CD4-positive, alpha-beta T cell treated with Interleukin-4 for 4 hours (primary cell): ENCODE results near the gene CCDC127.
"Not testable (repeated sequence)": the region's sequence is repeated elsewhere in the genome, so short reads cannot be mapped to it uniquely, and the experiment has no call there.

Experiments
- DNase-seq: peaks from one replicate; pipeline ENCODE4 v3.0.0-alpha.2; 2020

CCDC127 gene

GRCh38 chr5:231661-232060, 13.7 kb upstream of the CCDC127 start:
- DNase-seq: no peak

GRCh38 chr5:230711-231110, 12.8 kb upstream of the CCDC127 start:
- DNase-seq: no peak

- no peak for DNase-seq
Observed at GRCh38 chr5:228886-229285, 10.9 kb upstream of the CCDC127 start.

GRCh38 chr5:227375-227774, 9.4 kb upstream of the CCDC127 start:
- not testable (repeated sequence) for DNase-seq

- no peak for DNase-seq
Observed at GRCh38 chr5:225334-225733, 7.4 kb upstream of the CCDC127 start.

- DNase-seq: no peak
Observed at GRCh38 chr5:223791-224190, 5.8 kb upstream of the CCDC127 start.

GRCh38 chr5:222951-223715, 5.2 kb upstream of the CCDC127 start:
- DNase-seq: not testable (repeated sequence)

- DNase-seq: peak; percentile 49
Observed at GRCh38 chr5:219991-220390, 2.0 kb upstream of the CCDC127 start.

GRCh38 chr5:219460-219863, 1.5 kb upstream of the CCDC127 start:
- DNase-seq: peak; percentile 37

GRCh38 chr5:218457-219291, 721 bp upstream of the CCDC127 start:
- DNase-seq: no peak

- not testable (repeated sequence) for DNase-seq
Observed at GRCh38 chr5:216076-216475, 1.9 kb downstream of the CCDC127 start.

GRCh38 chr5:215256-215655, 2.7 kb downstream of the CCDC127 start:
- DNase-seq: not testable (repeated sequence)

- DNase-seq: no peak
Observed at GRCh38 chr5:213803-214395, 4.1 kb downstream of the CCDC127 start.

- DNase-seq: no peak
Observed at GRCh38 chr5:208449-209114, 9.4 kb downstream of the CCDC127 start.

GRCh38 chr5:207599-207998, 10.4 kb downstream of the CCDC127 start:
- no peak for DNase-seq

- DNase-seq: no peak
Observed at GRCh38 chr5:206927-207536, 10.9 kb downstream of the CCDC127 start.

- DNase-seq: no peak
Observed at GRCh38 chr5:206406-206805, 11.5 kb downstream of the CCDC127 start.

GRCh38 chr5:204966-205670, 12.8 kb downstream of the CCDC127 start:
- DNase-seq: no peak

- DNase-seq: no peak
Observed at GRCh38 chr5:204462-204861, 13.5 kb downstream of the CCDC127 start.

GRCh38 chr5:204001-204400, 14.0 kb downstream of the CCDC127 start:
- no peak for DNase-seq

GRCh38 chr5:203246-203930, 14.6 kb downstream of the CCDC127 start:
- DNase-seq: no peak
